Ishikawa (cell line): Measurements from ENCODE around the gene DHX8.

Experiments used
- TAF1 ChIP-seq: IDR thresholded peaks from 2 replicates; pipeline ENCODE4 v1.6.1; 2012; ENCODE audit warnings: low read depth, mild to moderate bottlenecking
- TF ChIP-seq, protein P1 (sequence below): IDR thresholded peaks from 2 replicates; pipeline ENCODE4 v1.6.1; 2012; ENCODE audit warnings: low read depth, mild to moderate bottlenecking

DNA sequence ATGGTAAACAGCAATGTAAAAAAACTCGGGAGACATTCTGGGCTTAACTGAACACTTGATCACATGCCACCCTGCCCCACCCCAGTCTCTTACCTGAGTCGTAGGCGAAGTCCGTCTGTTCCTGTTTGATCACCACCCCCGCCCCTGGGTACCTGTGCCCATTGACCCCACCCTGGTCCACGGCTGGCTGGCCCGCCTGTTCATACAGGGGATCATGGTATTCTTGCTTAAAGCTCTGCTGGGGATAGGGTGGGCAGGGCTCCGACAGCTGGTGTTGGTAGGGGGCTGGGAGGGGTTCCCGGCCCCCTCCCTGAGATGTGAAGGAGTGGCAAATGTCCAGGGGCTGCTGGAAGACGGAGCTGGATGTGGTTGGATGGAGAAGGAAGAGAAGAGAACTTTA lies 48.8 kb downstream of the DHX8 start:
- TF ChIP-seq, protein P1, sequence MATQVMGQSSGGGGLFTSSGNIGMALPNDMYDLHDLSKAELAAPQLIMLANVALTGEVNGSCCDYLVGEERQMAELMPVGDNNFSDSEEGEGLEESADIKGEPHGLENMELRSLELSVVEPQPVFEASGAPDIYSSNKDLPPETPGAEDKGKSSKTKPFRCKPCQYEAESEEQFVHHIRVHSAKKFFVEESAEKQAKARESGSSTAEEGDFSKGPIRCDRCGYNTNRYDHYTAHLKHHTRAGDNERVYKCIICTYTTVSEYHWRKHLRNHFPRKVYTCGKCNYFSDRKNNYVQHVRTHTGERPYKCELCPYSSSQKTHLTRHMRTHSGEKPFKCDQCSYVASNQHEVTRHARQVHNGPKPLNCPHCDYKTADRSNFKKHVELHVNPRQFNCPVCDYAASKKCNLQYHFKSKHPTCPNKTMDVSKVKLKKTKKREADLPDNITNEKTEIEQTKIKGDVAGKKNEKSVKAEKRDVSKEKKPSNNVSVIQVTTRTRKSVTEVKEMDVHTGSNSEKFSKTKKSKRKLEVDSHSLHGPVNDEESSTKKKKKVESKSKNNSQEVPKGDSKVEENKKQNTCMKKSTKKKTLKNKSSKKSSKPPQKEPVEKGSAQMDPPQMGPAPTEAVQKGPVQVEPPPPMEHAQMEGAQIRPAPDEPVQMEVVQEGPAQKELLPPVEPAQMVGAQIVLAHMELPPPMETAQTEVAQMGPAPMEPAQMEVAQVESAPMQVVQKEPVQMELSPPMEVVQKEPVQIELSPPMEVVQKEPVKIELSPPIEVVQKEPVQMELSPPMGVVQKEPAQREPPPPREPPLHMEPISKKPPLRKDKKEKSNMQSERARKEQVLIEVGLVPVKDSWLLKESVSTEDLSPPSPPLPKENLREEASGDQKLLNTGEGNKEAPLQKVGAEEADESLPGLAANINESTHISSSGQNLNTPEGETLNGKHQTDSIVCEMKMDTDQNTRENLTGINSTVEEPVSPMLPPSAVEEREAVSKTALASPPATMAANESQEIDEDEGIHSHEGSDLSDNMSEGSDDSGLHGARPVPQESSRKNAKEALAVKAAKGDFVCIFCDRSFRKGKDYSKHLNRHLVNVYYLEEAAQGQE = no peak
- no peak for TF ChIP-seq TAF1
